Keratinocyte (primary cell): ENCODE results near the gene SDC3.

Source experiments
- EZH2 ChIP-seq: IDR thresholded peaks from one replicate; pipeline ENCODE4 v1.6.1; 2012; ENCODE audit warnings: inconsistent platforms, mild to moderate bottlenecking, low read length, moderate library complexity
- TF ChIP-seq, protein P1 (sequence below), 3 experiments: IDR thresholded peaks in 1 of 3; conservative IDR thresholded peaks in 1 of 3; optimal IDR thresholded peaks in 1 of 3; 2 replicates in 2 of 3; 3 replicates in 1 of 3; pipeline versions ENCODE3 to v1.5.1; 2011; ENCODE audit warnings: low read length in 3 of 3, mild to moderate bottlenecking in 3 of 3, moderate library complexity in 2 of 3, control low read depth in 1 of 3, inconsistent platforms in 1 of 3; ENCODE audit not compliant: insufficient read depth in 2 of 3; ENCODE audit errors: extremely low read depth in 1 of 3

DNA sequence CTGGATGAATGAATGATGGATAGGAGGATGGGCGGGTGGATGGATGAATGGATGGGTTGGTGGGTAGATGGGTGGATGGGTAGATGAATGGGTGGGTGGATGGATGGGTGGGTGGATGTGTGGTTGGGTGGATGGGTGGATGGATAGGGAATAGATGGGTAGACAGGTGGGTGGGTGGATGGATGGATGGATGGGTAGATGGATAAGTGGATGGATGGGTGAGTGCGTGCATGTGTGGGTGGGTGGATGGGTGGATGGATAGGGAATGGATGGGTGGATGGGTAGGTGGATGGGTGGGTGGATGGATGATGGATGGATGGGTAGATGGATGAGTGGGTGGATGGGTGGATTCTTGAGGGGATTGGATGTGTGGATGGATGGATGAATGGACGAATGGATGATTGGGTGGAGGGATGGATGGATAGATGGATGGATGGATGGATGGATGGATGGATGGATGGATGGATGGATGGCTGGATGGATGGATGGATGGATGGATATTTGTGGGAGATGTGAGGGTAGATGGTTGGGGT, 68.7 kb downstream of the SDC3 start:
- TF ChIP-seq, protein P1, sequence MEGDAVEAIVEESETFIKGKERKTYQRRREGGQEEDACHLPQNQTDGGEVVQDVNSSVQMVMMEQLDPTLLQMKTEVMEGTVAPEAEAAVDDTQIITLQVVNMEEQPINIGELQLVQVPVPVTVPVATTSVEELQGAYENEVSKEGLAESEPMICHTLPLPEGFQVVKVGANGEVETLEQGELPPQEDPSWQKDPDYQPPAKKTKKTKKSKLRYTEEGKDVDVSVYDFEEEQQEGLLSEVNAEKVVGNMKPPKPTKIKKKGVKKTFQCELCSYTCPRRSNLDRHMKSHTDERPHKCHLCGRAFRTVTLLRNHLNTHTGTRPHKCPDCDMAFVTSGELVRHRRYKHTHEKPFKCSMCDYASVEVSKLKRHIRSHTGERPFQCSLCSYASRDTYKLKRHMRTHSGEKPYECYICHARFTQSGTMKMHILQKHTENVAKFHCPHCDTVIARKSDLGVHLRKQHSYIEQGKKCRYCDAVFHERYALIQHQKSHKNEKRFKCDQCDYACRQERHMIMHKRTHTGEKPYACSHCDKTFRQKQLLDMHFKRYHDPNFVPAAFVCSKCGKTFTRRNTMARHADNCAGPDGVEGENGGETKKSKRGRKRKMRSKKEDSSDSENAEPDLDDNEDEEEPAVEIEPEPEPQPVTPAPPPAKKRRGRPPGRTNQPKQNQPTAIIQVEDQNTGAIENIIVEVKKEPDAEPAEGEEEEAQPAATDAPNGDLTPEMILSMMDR (optimal IDR thresholded peaks at IDR 0.05 in 1 of 3, IDR thresholded peaks at IDR 0.05 in 1 of 3, conservative IDR thresholded peaks at IDR 0.05 in 1 of 3; ENCODE audit: extremely low read depth in 1 of 3, insufficient read depth in 2 of 3, low read length in 3 of 3): no peak
- no peak for TF ChIP-seq EZH2
